NCI-H1048 (cell line): ENCODE data around the gene IQGAP3.
"Not testable (repeated sequence)": the region's sequence is repeated elsewhere in the genome, so short reads cannot be mapped to it uniquely, and the experiment has no call there.

ENCODE experiments used
- DNase-seq: peaks from one replicate; lab custom pipeline; 2025; lab: John Stamatoyannopoulos, UW

Gene IQGAP3

GRCh38 chr1:156592910-156593660 is 20.7 kb upstream of the IQGAP3 start:
- no peak for DNase-seq

GRCh38 chr1:156592158-156592909 is 20.0 kb upstream of the IQGAP3 start:
- DNase-seq, result no peak

GRCh38 chr1:156591432-156592157 is 19.2 kb upstream of the IQGAP3 start, which contains the start of gene NAXE:
TSS of gene NAXE (plus strand) at chr1:156591776. CDS start at chr1:156591805, 29 bp downstream.
- DNase-seq, result peak; percentile 44

GRCh38 chr1:156591181-156591431 is 18.7 kb upstream of the IQGAP3 start:
- no peak for DNase-seq

DNA sequence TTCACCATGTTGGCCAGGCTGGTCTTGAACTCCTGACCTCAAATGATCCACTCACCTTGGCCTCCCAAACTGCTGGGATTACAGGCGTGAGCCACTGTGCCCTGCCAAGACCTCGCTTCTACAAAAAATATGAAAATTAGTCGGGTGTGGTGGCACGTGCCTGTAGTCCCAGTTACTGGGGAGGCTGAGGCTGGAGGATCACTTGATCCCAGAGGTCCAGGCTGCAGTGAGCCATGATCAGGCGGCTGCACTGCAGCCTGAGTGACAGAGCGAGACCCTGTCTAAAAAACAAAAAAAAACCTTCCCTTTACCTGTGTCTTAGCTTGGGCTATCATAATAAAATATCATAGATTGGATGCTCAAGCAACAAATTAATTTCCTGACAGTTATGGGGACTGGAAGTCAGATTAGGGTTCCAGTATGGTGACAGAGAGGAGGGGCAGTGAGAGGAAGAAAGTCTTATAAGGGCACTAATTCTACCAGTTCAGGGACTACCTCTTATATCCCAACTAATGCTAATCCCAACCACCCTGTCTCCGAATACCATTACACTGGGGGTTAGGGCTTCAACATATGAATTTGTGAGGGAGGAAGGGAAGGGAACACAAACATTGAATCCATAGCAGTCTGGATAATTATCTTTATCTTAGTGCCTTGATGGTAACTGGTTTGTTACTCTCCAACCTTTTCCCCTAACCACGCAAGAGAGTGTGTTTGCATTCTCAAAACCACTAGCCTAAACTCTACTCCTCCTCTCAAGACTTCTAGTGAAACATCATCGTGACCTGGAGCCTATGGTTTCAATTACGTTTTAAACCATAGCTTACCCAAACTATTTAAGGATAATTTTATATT is 18.2 kb upstream of the IQGAP3 start:
- no peak for DNase-seq

DNA sequence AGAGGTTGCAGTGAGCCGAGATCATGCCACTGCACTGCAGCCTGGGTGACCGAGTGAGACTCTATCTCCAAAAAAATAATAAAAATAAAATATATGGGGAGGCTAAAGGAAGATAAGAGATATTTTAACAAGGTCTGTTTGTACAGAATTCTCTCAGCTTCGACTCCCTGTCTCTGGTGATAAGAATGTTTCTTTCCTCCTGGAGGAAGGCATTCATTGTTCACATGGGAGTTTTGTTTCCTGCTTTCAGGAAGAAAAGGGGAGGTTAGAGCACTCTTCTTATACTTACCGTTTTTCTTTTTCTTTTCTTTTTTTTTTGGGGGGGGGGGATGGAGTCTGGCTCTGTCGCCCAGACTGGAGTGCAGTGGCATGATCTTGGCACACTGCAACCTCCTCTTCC is 17.2 kb upstream of the IQGAP3 start:
- no peak for DNase-seq

DNA sequence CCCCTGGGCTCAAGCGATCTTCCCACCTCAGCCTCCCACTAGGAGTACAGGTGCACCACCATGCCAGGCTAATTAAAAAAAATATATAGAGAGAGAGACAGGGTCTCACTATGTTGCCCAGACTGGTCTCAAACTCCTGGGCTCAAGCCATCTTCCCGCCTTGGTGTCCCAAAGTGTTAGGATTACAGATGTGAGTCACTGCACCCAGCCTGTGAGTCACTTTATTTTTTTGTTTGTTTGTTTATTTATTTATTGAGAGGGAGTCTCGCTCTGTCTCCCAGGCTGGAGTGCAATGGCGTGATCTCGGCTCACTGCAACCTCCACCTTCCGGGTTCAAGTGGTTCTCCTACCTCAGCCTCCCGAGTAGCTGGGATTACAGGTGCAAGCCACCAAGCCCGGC is 15.6 kb upstream of the IQGAP3 start:
- DNase-seq, result not testable (repeated sequence)

GRCh38 chr1:156586892-156587477 is 14.6 kb upstream of the IQGAP3 start:
- no peak for DNase-seq

GRCh38 chr1:156586323-156586722 is 14.0 kb upstream of the IQGAP3 start:
- no peak for DNase-seq

DNA sequence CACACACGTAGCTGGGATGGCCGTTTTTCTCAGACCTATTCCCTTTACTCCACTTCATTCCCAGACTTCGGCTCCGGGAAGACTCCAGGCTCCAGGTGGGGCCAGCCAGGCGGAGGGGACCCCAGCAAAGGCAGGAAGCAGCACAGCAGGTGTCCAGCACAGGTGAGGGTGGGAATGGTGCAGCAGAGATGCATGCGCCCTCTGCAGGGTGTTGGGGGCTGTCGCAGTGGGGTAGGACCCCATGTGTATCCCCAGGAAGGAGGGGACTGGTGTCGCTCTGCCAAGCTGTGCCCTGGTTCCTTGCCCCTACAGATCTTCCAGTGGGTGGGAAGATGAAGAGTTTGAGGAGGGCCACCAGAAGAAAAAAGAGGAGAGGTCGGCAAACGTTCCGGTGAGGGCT is 12.4 kb upstream of the IQGAP3 start:
- no peak for DNase-seq

DNA sequence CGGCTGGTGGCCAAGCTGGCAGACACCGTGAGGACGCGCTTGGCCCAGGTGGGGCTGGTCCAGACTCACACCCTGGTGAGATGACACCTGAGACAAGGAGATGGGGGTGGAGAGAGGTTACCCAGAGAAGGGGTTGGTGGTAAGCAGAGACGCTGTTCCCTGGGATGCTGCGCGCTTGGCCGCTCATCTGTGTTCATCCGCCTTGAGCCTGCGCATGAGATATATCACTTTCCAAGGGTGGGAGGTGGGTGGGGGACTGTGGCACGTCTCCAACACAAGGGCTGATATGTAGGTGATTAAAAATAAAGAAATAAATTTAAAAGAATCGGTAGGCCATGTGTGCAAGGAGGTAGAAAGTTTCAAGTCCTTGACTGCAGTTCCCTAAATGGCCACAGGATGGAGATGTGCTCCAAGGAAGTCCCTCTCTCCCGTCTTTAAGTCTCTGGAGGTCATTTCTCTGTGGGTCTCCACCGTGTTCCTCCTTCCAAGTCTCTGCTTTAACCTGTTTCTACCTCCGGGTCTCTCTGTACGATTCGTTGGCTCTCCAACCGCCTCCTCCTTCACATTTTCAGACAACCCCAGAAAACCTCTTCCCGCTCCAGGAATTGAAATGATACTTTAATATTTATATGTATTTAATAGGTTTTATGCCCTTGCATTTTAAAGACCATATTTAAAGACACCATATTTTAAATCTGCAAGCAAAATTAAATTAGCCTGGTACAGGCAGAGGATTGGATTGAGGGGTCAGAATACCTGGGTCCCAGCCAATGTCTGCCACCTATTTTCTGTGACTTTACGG is 11.7 kb upstream of the IQGAP3 start:
- DNase-seq, result peak; percentile 50

- no peak for DNase-seq
These were observed 10.1 kb upstream of the IQGAP3 start for GRCh38 chr1:156582388-156583017.

DNA sequence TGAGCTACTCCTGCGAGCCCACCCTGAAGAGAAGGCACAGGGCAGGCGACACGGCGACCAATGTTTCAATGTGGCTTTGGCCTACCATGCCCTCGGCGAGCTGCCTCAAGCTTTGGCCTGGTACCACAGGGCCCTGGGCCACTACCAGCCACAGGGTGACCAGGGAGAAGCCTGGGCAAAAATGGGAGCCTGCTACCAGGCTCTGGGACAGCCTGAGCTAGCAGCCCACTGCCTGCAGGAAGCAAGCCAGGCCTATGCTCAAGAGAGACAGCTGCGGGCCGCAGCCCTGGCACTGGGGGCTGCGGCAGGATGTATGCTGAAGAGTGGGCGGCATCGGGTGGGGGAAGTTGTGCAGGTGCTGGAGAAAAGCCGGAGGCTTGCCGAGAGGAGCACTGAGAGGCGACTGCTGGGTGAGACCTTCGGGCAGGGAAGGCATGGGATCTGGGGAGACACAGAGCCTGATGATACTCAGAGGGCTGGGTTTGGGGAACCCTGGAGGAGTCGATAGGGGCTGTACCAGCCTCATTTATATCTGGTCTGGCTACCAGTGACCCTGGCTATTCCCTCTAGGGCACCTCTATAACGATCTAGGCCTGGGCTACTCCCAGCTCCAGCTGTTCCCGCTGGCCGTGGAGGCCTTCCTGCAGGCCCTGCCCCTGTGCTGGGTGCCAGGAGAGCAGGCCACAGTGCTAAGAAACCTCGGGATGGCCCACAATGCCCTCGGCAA is 9.5 kb upstream of the IQGAP3 start:
- DNase-seq, result no peak

DNA sequence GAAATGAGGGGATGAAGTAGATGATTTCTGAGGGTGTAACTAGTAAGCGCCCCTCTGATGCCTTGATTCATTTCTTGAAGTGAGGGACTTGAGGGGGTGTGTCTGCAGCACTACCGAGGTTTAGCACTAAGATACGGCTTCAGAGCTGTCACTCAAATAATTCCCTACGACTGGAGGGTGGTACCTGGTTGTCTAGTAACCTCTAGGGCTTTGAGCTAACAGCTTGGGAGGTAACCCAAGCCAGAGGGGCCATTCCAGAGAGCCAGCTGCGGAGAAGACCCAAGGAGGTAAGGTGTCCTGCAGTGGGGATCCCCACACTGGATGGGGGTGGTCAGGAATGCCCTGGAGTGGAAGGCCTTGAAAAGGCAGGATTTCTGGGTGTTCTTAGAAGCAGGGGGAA is 7.1 kb upstream of the IQGAP3 start, which contains the start of gene TTC24:
Gene TTC24 (plus strand): TSS at position 252 of the 400 bp plus-strand sequence. CDS start 1,642 bp downstream, outside the sequence.
- DNase-seq, result no peak

- no peak for DNase-seq
These were observed 5.7 kb upstream of the IQGAP3 start for GRCh38 chr1:156578055-156578454.

- no peak for DNase-seq
These were observed 5.2 kb upstream of the IQGAP3 start for GRCh38 chr1:156577550-156577949.

- no peak for DNase-seq
These were observed 1.8 kb upstream of the IQGAP3 start for GRCh38 chr1:156574039-156574633.

DNA sequence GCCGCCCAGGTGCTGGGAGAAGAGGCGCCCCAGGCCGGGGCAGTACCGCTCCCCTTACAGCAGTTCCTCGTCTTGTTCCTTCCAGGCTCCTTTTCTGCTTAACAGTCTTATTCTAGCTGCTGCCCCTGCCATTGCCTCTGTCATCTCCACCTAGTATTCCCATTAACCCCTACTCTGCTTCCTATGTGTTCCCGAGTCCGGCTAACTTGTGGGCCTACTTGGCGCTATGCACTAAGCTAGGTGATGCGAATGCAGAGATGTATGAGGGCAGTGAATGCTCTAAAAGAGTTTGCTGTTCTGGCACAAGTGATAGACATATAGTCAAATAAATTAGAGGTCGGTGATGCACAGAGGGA is 276 bp upstream of the IQGAP3 start:
- no peak for DNase-seq

- peak; percentile 48 for DNase-seq
These were observed 1.0 kb downstream of the IQGAP3 start for GRCh38 chr1:156571261-156571852.
